T47D (cell line): ENCODE measurements around the gene ANAPC1.
"Not testable (repeated sequence)": the region's sequence is repeated elsewhere in the genome, so short reads cannot be mapped to it uniquely, and the experiment has no call there.

Source experiments
- DNase-seq, 2 experiments: peaks; one replicate each; pipeline versions ENCODE4 v3.0.0 to v3.0.0-alpha.2; 2011 to 2012; ENCODE audit warnings: low read depth in 1 of 2, low spot score in 1 of 2
- in situ Hi-C: cut with HindIII; loops from 2 replicates; pipeline ENCODE4 v1.10.0; 2016; ENCODE audit warnings: low sequenced_read_pairs, low pct_unique_long_range_greater_than_20kb

The ANAPC1 gene

GRCh38 chr2:111744751-111745150, 139.2 kb downstream of the ANAPC1 start:
- DNase-seq, in situ Hi-C loops: not testable (repeated sequence)

GRCh38 chr2:111741517-111741916, 142.5 kb downstream of the ANAPC1 start:
- DNase-seq, in situ Hi-C loops: not testable (repeated sequence)

GRCh38 chr2:111735838-111736721, 147.9 kb downstream of the ANAPC1 start:
- DNase-seq, in situ Hi-C loops: not testable (repeated sequence)

GRCh38 chr2:111735420-111735819, 148.6 kb downstream of the ANAPC1 start:
- DNase-seq, in situ Hi-C loops: not testable (repeated sequence)

GRCh38 chr2:111729812-111730458, 154.1 kb downstream of the ANAPC1 start:
- DNase-seq, in situ Hi-C loops: not testable (repeated sequence)

- in situ Hi-C loops, DNase-seq: not testable (repeated sequence)
Observed at GRCh38 chr2:111727611-111728110, 156.3 kb downstream of the ANAPC1 start.

GRCh38 chr2:111725742-111726141, 158.3 kb downstream of the ANAPC1 start:
- in situ Hi-C loops, result not testable (repeated sequence)
- DNase-seq, result peak in 1 of 2 experiments; percentile 48

- DNase-seq, in situ Hi-C loops: not testable (repeated sequence)
Observed at GRCh38 chr2:111719610-111720009, 164.4 kb downstream of the ANAPC1 start.
